SK-N-SH treated with all-trans-retinoic acid at 6 μM for 48 hours (cell line): ENCODE measurements around the gene ZNF697.

ENCODE experiments used
- CREB5 ChIP-seq: fragments of 250-450 bp; sonication (Bioruptor Pico); IDR thresholded peaks from 2 replicates; pipeline ENCODE4 v1.5.1; 2020; ENCODE audit warnings: low read depth, mild to moderate bottlenecking, moderate library complexity
- GLIS3 ChIP-seq: fragments of 250-450 bp; sonication (Bioruptor Pico); IDR thresholded peaks from 2 replicates; pipeline ENCODE4 v1.5.0; 2020; ENCODE audit warnings: mild to moderate bottlenecking, moderate library complexity
- ZFP30 ChIP-seq: fragments of 450-650 bp; formaldehyde crosslinking; IDR thresholded peaks from 2 replicates; pipeline ENCODE4 v1.5.0; 2022; ENCODE audit warnings: mild to moderate bottlenecking, moderate library complexity

DNA sequence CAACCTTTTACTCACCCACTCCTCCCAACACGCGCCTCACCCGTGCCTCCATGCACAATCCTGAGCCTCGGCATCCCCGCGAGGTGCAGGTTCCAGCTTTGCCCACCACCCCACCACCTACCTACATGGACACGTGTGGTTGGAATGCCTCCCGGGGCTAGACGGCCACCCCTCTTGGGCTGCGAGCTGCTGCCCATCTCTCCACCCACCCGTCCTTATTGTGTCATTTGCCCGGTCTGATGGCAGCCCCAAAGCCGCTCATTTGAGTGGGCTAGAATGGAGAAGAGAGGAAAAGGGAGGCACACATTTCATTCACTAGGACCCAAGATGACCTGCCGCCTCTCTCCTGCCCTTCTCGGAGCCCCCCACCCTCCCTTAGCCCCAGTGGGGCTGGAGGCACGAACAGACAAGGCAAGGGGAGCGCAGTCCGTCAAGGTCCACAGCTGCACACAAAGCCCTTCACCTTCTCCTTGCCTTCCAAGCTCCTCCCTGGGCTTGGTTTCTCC is 785 bp downstream of the ZNF697 start:
- no peak for TF ChIP-seq GLIS3 (CRISPR knock-in tag)
- TF ChIP-seq ZFP30 (CRISPR knock-in tag), result no peak
- no peak for TF ChIP-seq CREB5
